CD4-positive, alpha-beta T cell treated with Interferon alpha-2 for 1 hour (primary cell): ENCODE results near the gene KRT36.

Source experiments
- DNase-seq, 2 donors: peaks; one replicate each; pipeline ENCODE4 v3.0.0-alpha.2; 2020 to 2022

The KRT36 gene

GRCh38 chr17:41475421-41475820, 14.3 kb downstream of the KRT36 start:
- DNase-seq = no peak

GRCh38 chr17:41474863-41475262, 14.8 kb downstream of the KRT36 start:
- DNase-seq = no peak

GRCh38 chr17:41468346-41468745, 21.4 kb downstream of the KRT36 start:
- DNase-seq = no peak

GRCh38 chr17:41467561-41467960, 22.1 kb downstream of the KRT36 start:
- DNase-seq = no peak

- DNase-seq = no peak
Observed at GRCh38 chr17:41466988-41467387, 22.7 kb downstream of the KRT36 start, which contains the start of gene KRT32. Gene KRT32, minus strand, starts transcription at chr17:41467386. Its CDS starts 61 bp downstream, at chr17:41467325.

GRCh38 chr17:41464682-41465081, 25.0 kb downstream of the KRT36 start:
- no peak for DNase-seq

GRCh38 chr17:41464173-41464572, 25.5 kb downstream of the KRT36 start:
- DNase-seq = no peak

GRCh38 chr17:41463746-41464145, 26.0 kb downstream of the KRT36 start:
- DNase-seq = no peak

DNA sequence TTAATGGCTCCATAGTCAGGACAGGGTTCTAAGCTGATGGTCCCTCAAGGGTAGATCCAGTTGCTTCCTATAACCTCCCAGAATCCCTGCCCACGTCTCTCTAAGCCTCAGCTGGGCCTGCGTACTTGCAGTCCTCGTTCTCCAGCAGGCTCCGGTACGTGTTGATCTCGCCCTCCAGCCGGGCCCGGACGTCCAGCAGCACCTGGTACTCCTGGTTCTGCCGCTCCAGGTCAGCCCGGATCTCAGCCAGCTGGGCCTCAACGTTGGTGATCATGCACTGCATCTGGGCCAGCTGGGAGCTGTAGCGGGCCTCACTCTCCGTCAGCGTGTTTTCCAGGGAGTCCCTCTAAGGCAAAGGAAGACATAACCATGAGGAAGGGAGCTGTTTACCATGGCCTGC, 27.0 kb downstream of the KRT36 start:
- no peak for DNase-seq

DNA sequence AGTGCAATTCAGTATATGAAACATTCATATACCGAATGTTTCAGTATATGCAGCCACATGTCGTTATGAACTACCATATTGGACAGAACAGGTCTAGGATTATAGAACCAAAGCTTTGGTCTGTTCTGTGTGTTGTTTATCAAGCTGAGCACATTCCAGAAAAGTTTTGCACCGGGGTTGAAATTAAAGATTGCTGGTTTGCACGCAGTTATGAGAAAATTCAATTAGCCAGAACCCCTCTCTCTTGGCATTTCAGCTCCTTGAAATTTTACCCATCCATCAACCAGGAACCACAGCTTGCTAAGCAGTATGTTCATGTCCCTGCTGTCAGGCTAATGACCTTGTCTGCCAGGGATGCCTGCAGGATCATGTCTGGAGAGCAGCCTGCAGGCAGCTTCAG, 32.0 kb downstream of the KRT36 start:
- no peak for DNase-seq

- DNase-seq = no peak
Observed at GRCh38 chr17:41456204-41456603, 33.5 kb downstream of the KRT36 start.

- DNase-seq = no peak
Observed at GRCh38 chr17:41455236-41455635, 34.5 kb downstream of the KRT36 start.

DNA sequence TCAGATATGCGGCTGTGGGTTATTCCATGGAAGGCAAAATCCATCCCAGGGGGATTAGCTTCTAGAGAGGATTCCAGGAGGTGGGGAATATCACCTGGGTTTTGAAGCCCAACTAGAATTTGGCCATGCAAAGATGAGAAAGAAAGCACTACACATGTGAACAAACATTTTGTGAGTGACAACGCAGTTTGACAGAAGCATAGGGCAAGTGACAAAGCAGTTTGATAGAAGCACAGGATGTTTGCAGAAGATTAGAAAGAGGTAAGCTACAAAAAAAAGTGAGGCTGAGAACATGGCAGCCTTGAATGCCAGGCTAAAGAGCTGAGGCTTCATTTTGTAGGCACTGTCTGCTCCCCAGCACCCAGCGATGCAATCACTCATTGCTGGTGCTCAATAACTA, 36.6 kb downstream of the KRT36 start:
- DNase-seq = no peak

DNA sequence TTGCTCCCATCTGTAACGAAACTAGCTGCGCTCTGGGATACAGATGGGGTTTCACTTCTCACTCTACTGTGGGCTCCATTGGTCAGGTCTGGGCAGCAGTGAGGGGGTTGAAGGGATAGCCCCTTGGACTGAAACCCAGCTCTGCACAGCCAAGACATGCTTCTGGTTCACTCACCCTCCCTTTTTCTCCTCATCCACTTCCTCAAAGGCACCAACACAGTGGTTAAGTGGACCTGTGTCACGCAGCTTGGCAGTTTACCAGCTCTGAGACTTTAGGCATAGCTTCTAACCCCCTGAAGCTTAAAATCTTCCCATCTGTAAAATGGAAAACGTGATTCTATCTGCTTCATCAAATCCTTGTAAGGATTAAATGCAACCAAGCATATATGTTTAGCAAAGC, 37.4 kb downstream of the KRT36 start:
- DNase-seq = no peak

DNA sequence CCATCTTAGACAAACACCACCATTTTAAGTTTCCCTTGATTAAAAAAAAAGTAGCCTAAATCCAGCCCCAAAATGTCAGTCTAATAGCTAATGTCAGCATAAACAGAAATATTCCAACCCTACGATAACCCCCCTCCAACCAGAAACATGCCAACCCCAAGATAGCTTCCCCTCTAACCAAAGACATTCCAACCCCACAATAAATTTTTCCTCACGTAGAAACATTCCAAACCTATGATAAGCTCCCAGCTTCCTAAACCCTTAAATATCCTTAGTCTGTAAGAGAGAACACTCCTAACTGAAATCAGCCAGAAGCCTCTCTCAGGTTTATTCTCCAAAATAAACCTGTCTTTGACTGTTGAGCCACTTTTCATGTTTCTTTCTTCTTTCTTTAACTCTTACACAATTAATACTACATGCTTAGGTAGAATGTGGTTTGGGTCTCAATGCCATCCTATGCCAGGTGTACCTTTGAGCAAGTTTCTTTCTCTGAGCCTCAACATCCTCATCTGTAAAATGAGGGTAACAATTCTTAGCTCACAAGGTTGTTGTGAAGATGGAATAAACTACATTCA, 38.5 kb downstream of the KRT36 start:
- no peak for DNase-seq

DNA sequence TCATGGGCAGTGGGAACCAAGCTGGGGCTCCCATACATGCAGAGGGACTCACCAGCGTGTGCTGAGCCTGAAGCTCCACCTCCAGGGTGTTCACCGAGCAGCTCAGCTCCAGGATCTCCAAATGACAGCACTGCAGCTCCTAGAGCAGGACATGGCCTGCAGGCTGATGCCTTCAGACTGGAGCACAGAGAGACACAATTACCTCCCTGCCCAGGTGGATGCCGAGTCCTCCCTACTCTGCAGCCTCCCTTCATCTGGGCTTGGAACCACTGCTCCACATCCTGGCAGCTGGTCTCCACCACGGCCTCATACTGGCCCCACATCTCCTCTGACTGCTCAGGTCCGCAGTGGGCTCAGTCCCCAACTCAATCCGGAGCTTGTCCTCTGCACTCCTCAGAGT, 40.7 kb downstream of the KRT36 start:
- DNase-seq = no peak

GRCh38 chr17:41448506-41448905, 41.2 kb downstream of the KRT36 start:
- no peak for DNase-seq

- DNase-seq = no peak
Observed at GRCh38 chr17:41446806-41447205, 42.9 kb downstream of the KRT36 start.

DNA sequence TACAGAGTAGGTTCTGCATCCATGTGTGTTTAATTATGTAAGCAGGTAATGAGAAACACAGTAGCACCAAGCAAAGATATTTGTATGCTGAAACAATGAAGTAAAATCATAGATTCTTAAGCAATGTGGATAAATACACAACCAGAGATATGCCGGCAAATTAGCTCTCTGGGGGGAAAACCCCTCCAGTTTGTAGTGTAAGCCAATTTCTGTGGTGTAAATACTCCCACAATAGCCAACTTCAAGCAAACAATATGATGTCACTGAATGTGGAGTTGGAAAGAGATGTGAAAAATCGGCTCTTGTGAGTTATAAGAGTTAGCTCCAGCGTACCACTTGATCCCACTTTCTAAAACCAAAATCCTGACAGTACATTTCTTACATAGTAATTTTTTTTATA, 45.1 kb downstream of the KRT36 start:
- DNase-seq = no peak

DNA sequence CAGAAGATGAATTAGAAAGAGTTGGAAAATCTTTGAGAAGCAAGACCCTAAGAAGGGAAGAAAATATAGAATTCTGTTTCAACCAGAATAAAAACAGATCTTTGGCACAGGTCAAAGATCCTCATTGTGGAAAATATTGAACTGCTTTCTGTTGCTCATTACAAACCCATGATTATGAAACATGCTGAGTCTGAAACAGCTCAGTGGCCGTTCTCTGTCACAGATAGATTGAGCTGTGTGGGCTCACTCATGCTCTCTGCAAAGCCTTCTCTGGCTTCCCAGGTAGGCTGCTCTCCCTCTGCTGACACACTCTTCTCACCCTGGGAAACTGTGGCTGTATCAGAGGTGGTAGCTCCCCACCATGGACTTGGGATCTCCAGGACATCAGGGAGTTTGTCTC, 45.5 kb downstream of the KRT36 start:
- DNase-seq = no peak

GRCh38 chr17:41442739-41443138, 47.0 kb downstream of the KRT36 start:
- no peak for DNase-seq

- no peak for DNase-seq
Observed at GRCh38 chr17:41440531-41441033, 49.1 kb downstream of the KRT36 start, which contains the start of gene KRT38. Gene KRT38, minus strand, starts transcription at chr17:41440983. Its CDS starts 62 bp downstream, at chr17:41440921.

DNA sequence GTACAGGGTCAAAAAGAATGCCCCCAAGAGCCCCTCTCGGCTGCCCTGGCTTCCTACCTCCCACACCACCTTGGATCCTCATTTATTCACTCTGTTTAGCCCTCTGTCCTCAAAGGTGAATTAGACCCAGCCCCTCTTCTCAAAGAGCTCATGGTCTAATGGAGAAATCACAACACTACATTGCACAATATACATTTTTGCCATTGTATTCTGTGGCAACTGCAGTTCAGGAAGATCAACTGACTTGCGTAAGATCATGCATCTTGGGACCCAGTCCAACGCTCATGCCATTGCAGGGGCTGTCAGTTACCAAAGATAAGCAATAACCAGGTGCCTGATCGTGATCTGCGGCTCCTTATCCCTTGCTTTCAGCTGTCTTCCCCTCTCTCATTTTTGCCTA, 50.3 kb downstream of the KRT36 start:
- no peak for DNase-seq

- no peak for DNase-seq
Observed at GRCh38 chr17:41437769-41438168, 51.9 kb downstream of the KRT36 start.

DNA sequence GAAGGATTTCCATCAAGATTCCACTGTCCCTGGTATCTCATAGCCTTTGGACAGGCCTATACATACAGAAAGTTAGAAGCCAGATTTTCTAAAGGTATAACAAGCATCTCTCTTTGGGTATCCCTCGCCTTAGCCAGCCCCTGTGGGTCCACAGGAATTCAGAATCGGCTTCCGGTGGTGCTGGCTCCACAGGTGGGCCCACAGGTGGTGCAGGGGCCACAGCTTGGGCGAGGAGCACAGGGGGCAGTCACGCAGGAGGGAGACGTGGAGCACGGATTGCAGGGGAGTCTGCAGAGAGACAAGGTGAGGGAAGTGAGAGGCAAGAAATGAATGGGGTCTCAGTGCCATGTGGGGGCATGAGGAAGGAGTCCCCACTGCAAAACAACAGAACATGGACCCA, 52.5 kb downstream of the KRT36 start:
- DNase-seq = no peak
